GM12872 (cell line): Measurements from ENCODE around the gene BUB1B.

ENCODE experiments used
- TF ChIP-seq, protein P1 (sequence below): IDR thresholded peaks from 3 replicates; pipeline ENCODE4 v1.5.1; 2011; ENCODE audit warnings: low read depth, mild to moderate bottlenecking, low read length, moderate library complexity; ENCODE audit not compliant: insufficient read depth

Gene BUB1B

DNA sequence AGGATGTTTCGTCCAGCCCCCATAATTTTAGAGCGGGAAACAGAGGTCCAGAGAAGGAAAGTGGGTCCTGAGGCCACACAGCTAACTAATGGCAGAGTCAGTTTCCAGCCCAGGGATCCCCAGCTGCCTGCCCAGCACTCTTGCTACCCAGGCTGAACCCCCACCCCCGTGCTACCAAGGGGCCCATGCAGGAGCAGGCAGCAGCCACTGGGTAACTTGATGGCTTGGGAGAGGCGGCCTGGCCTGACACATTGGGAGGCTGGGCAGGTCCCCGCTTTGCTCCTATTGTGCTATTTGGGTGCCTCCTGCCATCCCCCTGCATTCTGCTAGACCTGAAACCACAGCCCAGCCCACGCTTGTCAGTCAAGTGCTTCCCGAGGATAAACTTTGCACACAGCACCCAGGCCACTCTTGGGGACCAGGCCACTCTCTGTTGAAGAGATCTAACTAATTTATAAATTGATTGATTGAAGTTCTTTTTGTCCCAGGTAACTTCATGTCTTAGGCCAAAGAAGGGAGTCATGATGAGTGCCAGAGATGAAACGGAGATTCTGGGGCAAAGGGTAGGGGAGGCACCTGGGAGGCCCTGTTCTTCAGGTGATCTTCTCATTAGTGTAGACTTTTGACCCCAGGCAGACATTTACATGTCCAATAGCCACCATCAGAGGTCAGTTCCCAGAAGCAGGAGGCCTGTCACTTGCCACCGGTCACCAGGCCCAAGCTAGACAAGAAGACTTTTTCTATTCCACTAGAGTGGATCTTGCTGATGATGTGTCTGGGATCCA is 85.0 kb downstream of the BUB1B start:
- TF ChIP-seq, protein P1, sequence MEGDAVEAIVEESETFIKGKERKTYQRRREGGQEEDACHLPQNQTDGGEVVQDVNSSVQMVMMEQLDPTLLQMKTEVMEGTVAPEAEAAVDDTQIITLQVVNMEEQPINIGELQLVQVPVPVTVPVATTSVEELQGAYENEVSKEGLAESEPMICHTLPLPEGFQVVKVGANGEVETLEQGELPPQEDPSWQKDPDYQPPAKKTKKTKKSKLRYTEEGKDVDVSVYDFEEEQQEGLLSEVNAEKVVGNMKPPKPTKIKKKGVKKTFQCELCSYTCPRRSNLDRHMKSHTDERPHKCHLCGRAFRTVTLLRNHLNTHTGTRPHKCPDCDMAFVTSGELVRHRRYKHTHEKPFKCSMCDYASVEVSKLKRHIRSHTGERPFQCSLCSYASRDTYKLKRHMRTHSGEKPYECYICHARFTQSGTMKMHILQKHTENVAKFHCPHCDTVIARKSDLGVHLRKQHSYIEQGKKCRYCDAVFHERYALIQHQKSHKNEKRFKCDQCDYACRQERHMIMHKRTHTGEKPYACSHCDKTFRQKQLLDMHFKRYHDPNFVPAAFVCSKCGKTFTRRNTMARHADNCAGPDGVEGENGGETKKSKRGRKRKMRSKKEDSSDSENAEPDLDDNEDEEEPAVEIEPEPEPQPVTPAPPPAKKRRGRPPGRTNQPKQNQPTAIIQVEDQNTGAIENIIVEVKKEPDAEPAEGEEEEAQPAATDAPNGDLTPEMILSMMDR: no peak

DNA sequence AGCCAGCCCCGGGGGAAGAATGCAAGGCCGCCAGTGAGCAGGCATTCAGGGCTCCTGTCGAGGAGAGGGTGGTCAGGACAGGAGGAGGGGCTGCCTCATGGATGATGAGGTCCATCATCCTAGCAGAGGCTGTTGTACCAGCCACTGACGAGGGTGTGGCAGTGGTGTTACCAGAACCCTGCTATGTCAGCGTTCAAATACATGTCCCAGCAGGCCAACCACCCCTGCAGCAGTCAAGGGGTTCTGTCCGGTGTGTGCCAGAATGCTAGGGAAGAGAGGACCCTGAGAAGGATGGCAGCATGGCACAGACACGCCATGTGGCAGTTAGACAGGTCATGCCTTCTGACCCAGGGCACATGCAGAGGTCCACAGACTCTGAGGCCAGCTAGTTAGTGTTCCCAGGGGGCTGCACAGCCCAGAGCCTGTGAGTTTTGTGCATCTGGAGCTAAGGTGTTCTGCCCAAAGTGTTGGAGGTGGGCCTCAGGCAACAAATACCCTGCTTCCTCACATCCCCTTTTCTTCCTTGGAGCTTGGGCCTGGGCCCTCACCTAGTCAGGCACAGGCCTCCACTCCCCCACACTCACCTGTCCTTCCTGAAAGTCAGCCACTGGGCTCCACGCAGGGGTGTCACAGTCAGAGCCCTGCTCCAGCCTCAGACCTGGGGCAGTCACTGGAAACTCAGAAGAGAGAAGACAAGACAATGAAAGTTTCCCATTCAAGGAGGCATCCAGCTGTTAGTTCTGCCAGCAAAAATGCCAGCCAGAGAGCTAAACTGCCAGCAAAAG is 85.8 kb downstream of the BUB1B start:
- TF ChIP-seq, protein P1: no peak

DNA sequence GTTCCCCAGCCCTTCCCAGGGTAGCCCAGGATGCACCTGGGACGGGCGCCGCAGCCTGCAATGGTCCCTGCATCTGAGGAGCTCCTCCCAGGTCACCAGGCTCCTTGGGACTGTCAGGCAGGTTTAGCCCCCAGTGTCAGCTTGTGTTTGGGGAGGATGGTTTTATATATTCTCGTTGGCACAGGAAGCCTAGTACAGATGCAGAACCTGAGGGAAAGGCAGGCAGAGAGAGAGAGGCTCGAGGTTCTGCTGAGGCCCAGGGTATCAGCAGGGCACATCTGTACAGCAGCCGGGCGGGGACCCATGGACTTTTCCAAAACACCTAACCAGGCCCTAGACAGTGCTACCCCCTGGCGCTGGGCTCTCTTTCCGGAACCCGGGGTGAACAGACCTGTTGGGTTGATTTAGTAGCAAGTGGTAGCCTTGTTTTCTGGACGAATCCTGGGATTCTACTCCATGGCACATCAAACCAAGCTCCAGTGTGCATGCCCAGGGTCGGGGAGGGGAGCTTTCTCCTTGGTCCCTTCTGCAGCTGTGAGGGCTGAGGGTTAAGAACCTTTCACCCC is 86.6 kb downstream of the BUB1B start:
- TF ChIP-seq, protein P1: no peak

DNA sequence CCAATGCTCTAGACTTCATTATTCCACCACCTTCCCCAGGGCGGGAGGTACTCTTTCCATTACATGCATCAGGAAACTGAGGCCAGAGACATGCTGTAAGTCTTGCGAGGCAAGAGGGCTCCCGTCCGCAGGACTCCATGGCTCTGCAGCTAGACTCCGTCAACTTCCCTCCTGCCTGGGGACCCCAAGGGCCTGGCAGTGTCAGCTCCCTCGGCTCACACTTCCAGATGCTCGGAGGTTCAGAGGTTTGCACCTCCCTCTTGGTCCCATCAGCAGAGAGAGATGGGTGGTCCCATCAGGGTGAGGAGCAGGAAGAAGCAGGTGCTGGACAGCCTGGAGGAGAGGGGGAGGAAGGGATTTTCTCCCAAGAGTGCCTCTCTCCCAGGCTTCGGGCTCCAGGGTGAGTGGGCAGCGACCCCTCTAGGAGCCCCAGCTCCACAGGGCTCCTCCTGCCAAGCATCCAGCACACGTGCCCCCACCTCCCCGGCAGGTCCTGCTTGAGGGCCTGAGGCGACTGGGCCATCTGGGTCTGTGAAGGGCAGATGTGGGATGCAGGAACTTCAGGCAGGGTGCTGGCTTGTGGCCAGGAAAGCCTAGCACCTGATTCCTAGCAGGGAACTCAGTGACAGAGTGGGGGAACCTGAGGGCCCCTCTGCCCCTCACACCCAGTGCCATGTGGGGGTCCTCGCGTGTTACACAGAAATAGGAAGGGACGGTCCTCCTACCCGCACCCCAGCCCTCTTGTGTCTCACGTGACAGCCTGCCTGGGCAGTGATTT is 87.3 kb downstream of the BUB1B start:
- TF ChIP-seq, protein P1: no peak

DNA sequence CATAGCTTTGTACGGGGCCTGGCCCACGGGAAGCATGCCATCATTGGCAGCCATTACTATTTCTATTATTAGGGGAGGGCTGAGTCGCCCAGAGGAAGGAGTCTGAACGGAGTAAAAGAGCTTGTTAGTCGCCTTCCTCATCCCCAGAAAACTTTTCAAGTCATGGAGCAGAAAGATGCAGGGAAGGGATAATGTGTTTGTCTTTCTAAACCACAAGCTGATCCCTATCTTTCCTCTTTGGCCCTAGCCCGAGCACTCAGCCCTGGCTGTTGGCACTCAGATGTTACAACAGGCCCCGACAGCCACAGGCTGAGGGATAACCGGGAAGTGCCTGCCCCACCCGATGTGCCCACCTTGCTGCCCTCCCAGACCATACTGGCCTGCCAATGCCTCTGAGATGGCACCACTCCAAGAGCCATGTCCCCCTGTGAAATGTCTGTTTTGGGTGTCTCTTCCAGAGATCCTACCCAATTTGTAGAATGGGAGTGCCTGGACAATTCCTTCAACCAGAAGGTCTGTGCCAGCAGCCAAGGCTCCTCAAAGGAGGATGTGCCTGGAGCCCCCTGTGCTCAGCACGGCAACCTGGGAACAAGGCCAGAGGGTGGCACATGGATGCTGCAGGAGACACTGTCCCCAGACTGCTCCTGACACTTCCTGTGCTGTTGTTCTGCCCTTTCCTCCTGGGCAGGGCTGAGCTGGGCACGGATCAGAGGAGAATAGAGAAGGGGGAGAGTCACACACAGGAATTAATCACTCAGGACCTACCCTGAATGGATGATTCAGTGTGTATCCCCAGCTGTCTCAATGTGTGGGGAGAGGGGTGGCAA is 88.8 kb downstream of the BUB1B start:
- TF ChIP-seq, protein P1: no peak

DNA sequence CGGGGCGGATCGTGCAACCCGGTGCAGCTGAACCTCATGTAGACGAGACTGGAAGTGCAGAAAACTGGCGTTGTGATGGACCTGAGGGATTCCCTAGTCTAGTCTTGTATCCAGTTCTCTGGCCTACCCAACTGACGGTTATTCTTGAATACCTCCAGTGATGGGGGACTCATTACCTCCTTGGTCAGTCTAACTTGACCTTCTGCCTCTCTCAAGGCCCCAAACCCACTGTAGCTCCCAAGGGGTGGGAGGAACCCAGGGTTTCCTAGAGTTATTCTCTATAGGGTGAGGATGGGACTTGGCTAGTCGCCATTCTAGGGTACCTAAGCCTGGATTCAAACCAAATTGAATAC is 89.4 kb downstream of the BUB1B start:
- TF ChIP-seq, protein P1: no peak
